CD4-positive, alpha-beta T cell treated with Interleukin-4 for 4 hours (primary cell): ENCODE data around the gene TMEM233.

Experiments used
- DNase-seq: peaks from one replicate; pipeline ENCODE4 v3.0.0-alpha.2; 2020

TMEM233 gene

GRCh38 chr12:119660076-119660475 lies 66.5 kb downstream of the TMEM233 start:
- no peak for DNase-seq

DNA sequence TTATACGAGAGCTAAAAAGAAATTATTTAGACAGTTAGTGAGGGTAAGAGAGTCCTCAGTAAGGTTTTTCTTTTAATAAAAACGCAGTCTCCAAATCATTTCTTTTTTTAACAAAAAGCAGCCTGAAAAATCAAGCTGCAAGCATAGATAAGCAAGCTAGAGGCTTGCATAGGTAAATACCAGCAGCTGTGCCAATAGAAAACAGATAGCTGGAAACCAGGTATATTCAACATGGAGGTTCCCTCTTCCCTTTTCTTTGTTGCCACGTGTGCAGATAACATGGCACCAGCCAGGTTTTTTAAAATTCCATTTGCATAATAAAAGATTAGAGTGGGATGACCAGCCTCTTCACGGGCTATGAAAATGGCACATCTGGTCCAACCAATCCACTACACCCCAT lies 68.3 kb downstream of the TMEM233 start:
- no peak for DNase-seq

DNA sequence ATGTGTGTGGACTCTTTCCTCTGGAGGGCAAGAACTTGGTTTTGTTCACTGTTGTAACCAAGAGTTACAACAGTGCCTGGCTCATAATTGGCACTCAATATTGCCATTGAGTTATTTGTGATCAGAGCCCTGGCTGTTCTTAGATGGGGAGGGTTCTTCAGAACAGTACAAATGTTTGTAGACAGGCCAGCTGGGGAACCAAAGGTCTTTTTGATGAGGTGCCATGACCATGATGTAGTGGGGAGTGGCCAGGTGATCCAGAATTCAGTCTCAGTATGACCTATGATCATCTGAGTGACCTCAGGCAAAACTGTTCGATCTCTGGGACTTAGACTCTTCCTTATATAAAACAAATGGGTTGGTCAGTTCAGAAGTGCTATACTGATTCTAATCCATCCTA lies 71.1 kb downstream of the TMEM233 start:
- no peak for DNase-seq

GRCh38 chr12:119665164-119665929 lies 71.8 kb downstream of the TMEM233 start:
- DNase-seq = no peak

- no peak for DNase-seq
Observed at GRCh38 chr12:119666226-119666795, 72.7 kb downstream of the TMEM233 start.

- DNase-seq = no peak
Observed at GRCh38 chr12:119666900-119667576, 73.5 kb downstream of the TMEM233 start.

GRCh38 chr12:119667577-119668323 lies 74.2 kb downstream of the TMEM233 start, which contains the start of gene PRKAB1:
Gene PRKAB1 (plus strand): TSS chr12:119668133. CDS start chr12:119668245, 112 bp downstream.
- peak; percentile 97 for DNase-seq

- peak; percentile 13 for DNase-seq
Observed at GRCh38 chr12:119668324-119668841, 74.8 kb downstream of the TMEM233 start.

GRCh38 chr12:119669744-119670472 lies 76.3 kb downstream of the TMEM233 start:
- no peak for DNase-seq

DNA sequence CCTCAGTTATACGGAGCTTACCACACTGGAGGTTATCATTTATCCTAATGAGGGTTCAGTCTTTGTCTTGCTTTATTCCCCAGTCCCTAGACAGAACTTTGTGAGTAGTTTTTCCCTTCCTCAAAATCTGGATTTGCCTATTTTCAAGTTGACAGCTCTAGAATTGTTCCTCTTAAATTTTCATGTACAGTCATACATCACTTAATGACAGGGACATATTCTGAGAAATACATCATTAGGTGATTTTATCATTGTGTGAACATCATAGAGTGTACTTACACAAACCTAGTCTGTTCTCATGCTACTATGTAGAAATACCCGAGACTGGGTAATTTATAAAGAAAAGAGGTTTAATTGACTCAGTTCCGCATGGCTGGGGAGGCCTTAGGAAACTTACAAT lies 77.5 kb downstream of the TMEM233 start:
- DNase-seq = no peak

DNA sequence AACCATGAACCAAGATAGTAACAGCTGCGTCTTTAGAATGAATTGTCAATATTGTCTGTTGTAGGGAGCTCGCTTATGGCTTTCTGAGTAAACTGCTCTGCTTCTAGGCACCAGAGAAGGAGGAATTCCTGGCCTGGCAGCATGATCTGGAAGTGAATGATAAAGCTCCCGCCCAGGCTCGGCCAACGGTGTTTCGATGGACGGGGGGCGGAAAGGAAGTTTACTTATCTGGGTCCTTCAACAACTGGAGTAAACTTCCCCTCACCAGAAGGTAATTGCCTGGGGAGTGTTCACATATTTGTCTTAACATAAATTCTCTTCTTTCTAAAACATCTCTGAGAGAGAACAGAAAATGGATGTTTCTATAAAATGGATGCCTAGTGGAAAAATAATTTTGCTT lies 78.6 kb downstream of the TMEM233 start:
- DNase-seq = no peak

DNA sequence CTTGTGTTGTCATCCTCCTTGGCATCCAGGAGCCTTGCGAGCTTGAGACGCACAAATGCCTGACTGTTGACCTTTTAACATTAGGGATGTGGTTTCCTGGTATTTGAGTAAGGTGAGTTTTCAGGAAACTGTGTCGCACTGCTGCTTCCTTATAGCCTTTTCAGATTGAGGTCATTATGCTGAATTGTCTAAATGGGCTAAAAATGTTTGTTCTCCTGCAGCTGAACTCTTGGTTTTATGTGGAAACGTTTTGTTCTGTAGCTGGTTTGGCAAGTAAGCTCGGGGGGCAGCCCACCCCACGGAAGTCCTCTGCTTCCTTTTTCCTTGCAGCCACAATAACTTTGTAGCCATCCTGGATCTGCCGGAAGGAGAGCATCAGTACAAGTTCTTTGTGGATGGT lies 80.1 kb downstream of the TMEM233 start:
- DNase-seq = no peak

DNA sequence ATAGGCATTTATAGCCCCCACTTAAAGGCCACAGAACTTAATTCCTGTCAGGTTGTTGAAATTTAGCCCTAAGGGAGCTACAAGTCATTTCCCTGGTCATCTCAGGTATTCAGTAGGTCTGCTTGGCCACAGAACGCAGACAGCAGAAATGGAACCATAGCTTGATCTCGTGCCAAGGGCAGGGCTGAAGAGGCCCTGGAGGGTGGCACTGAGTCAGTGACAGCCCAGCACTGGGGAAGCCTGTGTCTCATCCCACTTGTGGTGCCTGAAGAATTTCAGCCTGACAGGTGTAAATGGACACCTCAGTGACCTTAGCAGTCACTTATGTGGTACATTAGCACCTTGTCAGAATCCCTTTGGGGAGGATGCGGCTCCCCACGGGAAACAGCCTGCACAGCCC lies 81.0 kb downstream of the TMEM233 start:
- DNase-seq = no peak

DNA sequence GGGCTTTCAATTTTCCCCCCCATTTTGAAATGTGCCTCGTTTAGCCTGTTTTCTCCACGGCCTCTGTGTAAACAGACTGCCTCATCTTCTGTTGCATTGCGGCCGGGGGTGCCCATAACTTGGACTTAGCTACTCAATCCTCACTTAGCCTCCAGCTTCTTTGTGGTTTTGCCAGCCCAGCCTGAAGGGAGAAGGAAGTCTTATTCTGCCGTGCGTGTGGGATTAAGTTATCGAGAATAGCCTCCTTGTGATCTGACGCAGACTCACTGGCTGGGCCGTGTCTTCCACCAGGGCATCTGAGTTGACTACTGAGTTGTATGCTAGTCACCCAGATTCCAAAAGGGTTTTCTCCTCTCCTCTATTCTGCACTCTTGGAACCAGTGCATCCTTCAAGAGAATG lies 82.4 kb downstream of the TMEM233 start:
- DNase-seq = no peak

GRCh38 chr12:119676573-119676972 lies 83.0 kb downstream of the TMEM233 start:
- DNase-seq = no peak

DNA sequence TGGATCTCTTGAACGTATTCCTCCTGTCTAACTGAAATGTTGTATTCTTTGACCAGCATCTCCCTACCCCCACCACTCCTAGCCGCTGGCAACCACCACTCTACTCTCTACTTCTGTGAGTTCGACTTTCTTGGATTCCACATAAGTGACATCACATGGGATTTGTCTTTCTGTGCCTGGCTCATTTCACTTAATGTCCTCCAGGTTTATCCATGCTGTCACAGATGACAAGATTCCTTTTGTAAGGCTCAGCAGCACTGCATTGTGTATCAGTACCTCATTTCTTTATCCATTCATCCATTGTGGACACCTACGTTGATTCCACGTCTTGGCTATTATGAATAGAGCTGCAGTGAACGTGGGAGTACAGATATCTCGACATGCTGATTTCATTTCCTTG lies 84.9 kb downstream of the TMEM233 start:
- no peak for DNase-seq

DNA sequence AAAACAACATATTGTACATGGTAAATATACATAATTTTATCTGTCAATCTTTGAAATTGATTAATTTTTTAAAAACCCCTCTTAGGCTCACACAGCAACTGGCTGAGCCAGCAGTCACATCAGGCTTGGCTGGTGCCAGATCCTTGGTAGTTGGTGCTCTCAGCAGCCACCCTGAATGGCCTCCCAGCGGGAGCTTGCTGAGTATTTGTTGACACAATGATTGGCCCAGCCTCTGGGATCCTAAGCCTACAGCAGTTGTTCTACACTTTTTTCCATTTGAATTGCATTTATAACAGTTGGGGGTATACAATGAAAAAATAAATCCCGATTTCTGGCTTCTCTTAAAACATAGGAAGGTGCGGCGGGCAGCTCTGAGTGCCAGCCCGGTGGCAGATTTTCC lies 85.5 kb downstream of the TMEM233 start:
- DNase-seq = no peak

DNA sequence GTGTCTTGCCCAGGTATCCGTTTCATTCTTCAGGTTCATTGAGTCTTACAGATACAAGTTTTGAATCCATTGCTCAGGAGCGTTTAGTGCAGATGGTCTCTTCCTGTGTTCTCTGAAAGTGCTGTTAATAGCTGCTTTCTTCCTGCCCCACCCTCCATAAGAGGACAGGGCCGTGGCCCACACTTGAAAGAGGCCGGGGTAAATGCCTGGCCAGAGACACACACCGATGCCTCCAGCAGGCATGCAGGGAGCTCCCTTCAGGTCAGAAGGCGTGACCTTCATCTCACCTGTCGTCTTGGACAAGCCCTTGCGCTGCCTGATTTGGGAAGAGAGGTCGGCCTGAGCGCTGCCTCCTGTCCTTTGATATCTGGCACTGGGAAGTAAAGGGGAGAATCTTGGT lies 85.9 kb downstream of the TMEM233 start:
- no peak for DNase-seq

DNA sequence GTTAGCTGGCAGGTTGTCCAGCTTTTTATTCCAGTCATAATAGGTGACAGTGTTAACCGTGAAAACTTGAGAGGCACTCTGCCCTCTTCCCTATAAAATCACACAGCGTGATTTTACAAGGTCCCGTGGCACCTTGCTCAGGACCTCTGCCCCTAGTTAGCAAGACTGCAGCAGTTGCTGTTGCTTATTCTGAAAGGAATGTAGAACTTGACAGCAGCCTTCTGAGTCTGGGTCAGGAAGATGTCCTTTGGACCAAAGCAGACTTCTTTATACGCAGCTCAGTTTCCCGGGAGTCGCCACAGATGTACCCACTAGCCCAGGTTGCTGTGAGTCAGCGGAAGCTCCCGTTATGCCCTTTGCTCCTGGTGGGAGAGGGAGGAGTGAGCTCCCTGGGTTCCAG lies 87.5 kb downstream of the TMEM233 start:
- no peak for DNase-seq

- DNase-seq = no peak
Observed at GRCh38 chr12:119681728-119682638, 88.4 kb downstream of the TMEM233 start.

DNA sequence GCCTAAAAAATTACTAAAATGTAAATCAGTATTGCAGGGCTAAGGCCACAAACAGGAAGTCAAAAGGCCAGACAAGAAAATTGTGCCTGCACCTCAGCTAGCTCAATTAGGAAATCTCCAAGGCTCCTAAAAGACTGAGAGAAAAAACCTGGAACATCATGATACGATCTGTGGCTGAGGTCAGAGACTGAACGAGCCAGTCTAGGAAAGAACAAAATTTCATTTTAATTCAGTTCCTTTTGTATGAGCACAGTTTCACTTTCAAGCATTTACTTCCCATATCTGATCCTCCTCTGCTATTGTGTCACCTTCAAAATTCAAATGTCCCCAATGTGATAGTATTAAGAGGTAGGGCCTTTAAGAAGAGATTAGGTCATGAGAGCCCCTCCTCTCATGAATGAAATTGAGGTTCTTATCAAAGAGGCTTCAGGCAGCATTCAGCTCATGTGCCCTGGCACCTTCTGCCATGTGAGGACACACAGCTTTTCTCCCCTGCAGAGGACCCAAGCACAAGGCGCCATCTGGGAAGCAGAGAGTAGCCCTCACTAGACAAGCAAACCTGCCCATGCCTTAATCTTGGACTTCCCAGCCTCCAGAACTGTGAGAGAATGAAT lies 89.2 kb downstream of the TMEM233 start:
- no peak for DNase-seq
